ENCODE measurements around the gene FKBP14.

DNA sequence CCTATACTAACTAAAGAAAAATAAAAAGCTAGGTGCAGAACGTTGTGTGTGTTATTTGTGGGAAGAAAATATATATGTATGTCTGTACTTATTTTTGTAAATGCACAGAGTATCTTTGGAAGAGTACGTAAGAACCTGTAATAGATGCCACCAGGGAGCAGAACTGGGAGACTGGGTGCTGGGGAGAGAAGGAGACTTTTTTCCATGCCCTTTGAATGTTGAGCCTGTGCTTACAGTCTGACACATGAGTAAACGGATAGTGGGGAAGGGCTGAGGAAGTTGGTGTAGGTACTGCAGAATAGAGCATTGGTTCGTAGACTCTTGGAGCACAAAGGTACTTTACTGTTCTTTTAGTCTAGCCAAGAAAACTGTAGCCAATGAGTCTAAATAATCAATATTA, 35.6 kb downstream of the FKBP14 start:
- TF ChIP-seq, protein P1, sequence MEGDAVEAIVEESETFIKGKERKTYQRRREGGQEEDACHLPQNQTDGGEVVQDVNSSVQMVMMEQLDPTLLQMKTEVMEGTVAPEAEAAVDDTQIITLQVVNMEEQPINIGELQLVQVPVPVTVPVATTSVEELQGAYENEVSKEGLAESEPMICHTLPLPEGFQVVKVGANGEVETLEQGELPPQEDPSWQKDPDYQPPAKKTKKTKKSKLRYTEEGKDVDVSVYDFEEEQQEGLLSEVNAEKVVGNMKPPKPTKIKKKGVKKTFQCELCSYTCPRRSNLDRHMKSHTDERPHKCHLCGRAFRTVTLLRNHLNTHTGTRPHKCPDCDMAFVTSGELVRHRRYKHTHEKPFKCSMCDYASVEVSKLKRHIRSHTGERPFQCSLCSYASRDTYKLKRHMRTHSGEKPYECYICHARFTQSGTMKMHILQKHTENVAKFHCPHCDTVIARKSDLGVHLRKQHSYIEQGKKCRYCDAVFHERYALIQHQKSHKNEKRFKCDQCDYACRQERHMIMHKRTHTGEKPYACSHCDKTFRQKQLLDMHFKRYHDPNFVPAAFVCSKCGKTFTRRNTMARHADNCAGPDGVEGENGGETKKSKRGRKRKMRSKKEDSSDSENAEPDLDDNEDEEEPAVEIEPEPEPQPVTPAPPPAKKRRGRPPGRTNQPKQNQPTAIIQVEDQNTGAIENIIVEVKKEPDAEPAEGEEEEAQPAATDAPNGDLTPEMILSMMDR (IDR thresholded peaks at IDR 0.05; ENCODE audit: insufficient read depth, low read length, poor library complexity, severe bottlenecking): no peak
- no peak for TF ChIP-seq EZH2phosphoT487 (conservative IDR thresholded peaks at IDR 0.05; ENCODE audit: low read length)

Data from SU-DHL-6 (cell line).